K562 (cell line): ENCODE results near the gene DLG4. TPM values are rescaled to one million over a fixed set of nuclear protein-coding genes. Genes with fewer than 3 reads are reported as not detected.
A peak's percentile ranks its signal among the peaks of the same experiment; 100 is the strongest.

Experiments
- BRF1 ChIP-seq: IDR thresholded peaks from 3 replicates; pipeline ENCODE4 v1.6.1; 2011; ENCODE audit warnings: borderline replicate concordance, mild to moderate bottlenecking; ENCODE audit not compliant: insufficient read length; ENCODE audit errors: extremely low read depth
- EZH2 ChIP-seq: IDR thresholded peaks from 2 replicates; pipeline ENCODE4 v1.6.1; 2012; ENCODE audit warnings: low read depth, mild to moderate bottlenecking, inconsistent platforms, low read length, borderline replicate concordance
- MTA2 ChIP-seq: fragments of 450-650 bp; IDR thresholded peaks from 2 replicates; pipeline ENCODE4 v1.6.1; 2016; ENCODE audit warnings: low read depth
- NFRKB ChIP-seq: fragments of 450-650 bp; IDR thresholded peaks from 2 replicates; pipeline ENCODE4 v1.6.1; 2016; ENCODE audit warnings: low read depth
- NONO ChIP-seq, 2 experiments: fragments of 200-400 bp in 1 of 2; fragments of 450-650 bp in 1 of 2; formaldehyde crosslinking in 1 of 2; IDR thresholded peaks; 2 replicates each; pipeline ENCODE4 v1.6.1; 2017; ENCODE audit warnings: low read depth in 2 of 2, mild to moderate bottlenecking in 2 of 2, moderate library complexity in 2 of 2, low read length in 1 of 2
- NR1H2 ChIP-seq: sonication (generic); formaldehyde crosslinking; IDR thresholded peaks from 2 replicates; pipeline ENCODE4 v1.4.0; 2020; ENCODE audit warnings: mild to moderate bottlenecking, missing genetic modification reagents
- RBM39 ChIP-seq: fragments of 200-400 bp; formaldehyde crosslinking; optimal IDR thresholded peaks from 2 replicates; pipeline ENCODE3; 2018; ENCODE audit warnings: low read depth, low read length
- SIN3B ChIP-seq: fragments of 450-650 bp; IDR thresholded peaks from 2 replicates; pipeline ENCODE4 v1.6.1; 2017; ENCODE audit warnings: low read depth, mild to moderate bottlenecking, moderate library complexity
- TEAD4 ChIP-seq, 2 experiments: sonication (generic) in 1 of 2; formaldehyde crosslinking in 1 of 2; IDR thresholded peaks; 2 replicates each; pipeline versions ENCODE4 v1.6.1 to v1.8.0; 2012 to 2022; ENCODE audit warnings: borderline replicate concordance in 1 of 2, inconsistent platforms in 1 of 2, low read length in 1 of 2, mild to moderate bottlenecking in 1 of 2, missing genetic modification reagents in 1 of 2
- ZFX ChIP-seq: sonication (generic); formaldehyde crosslinking; IDR thresholded peaks from 2 replicates; pipeline ENCODE4 v1.8.0; 2022; ENCODE audit warnings: mild to moderate bottlenecking, missing genetic modification reagents, moderate library complexity
- ZNF143 ChIP-seq: sonication (generic); formaldehyde crosslinking; IDR thresholded peaks from 2 replicates; pipeline ENCODE4 v1.9.0; 2022; ENCODE audit warnings: mild to moderate bottlenecking, missing genetic modification reagents
- ZNF175 ChIP-seq: fragments of 200-800 bp; sonication (Bioruptor generic); IDR thresholded peaks from 2 replicates; pipeline ENCODE4 v1.6.1; 2016; ENCODE audit warnings: low read depth, mild to moderate bottlenecking, missing genetic modification characterization, missing compliant biosample characterization
- ZNF785 ChIP-seq: fragments of 250-450 bp; sonication (Bioruptor Pico); IDR thresholded peaks from 2 replicates; pipeline ENCODE4 v1.4.0; 2020; ENCODE audit warnings: mild to moderate bottlenecking
- polyA plus RNA-seq, 8 experiments: library from polyadenylated mRNA; depleted of rRNA in 4 of 8; stranded (reverse) in 5 of 8; unstranded in 3 of 8; fragments of >200 nt; fragmentation: Nextera tagmentation in 2 of 8; fragmentation: Illumina TruSeq in 1 of 8; extraction: Ambion mirVana in 2 of 8; extraction: Trizol in 1 of 8; gene quantifications; 2 replicates each; pipeline versions ENCODE4 v1.2.1 to v1.2.3, GENCODE V29; 2011 to 2014; ENCODE audit warnings: inconsistent platforms in 1 of 8, missing spikeins in 1 of 8
- total RNA-seq, 7 experiments: library from RNA; depleted of rRNA in 6 of 7; stranded (reverse); fragments of >200 nt in 6 of 7; fragmentation: Illumina TruSeq in 2 of 7; extraction: Trizol in 2 of 7; gene quantifications; 2 replicates each; pipeline versions ENCODE4 v1.2.1 to v1.2.3, GENCODE V29; 2011 to 2021; ENCODE audit warnings: low replicate concordance in 1 of 7
- TF ChIP-seq, protein P1 (sequence below), 2 experiments: fragments of 200-800 bp in 1 of 2; sonication (Bioruptor generic) in 1 of 2; sonication (generic) in 1 of 2; formaldehyde crosslinking in 1 of 2; IDR thresholded peaks in 1 of 2; conservative IDR thresholded peaks in 1 of 2; 2 replicates each; pipeline versions ENCODE4 v1.5.0 to v1.6.1; 2016 to 2020; ENCODE audit warnings: missing compliant biosample characterization in 1 of 2, missing genetic modification characterization in 1 of 2, missing genetic modification reagents in 1 of 2

The DLG4 gene
- total and polyA plus RNA-seq, 9 of the 15 experiments (the other 6 are each of a cell fraction or from before 2014, with no cell fraction given), result 0.03 to 12.0 (median 4.1) TPM

- TF ChIP-seq MTA2, result no peak
- TF ChIP-seq, protein P1, sequence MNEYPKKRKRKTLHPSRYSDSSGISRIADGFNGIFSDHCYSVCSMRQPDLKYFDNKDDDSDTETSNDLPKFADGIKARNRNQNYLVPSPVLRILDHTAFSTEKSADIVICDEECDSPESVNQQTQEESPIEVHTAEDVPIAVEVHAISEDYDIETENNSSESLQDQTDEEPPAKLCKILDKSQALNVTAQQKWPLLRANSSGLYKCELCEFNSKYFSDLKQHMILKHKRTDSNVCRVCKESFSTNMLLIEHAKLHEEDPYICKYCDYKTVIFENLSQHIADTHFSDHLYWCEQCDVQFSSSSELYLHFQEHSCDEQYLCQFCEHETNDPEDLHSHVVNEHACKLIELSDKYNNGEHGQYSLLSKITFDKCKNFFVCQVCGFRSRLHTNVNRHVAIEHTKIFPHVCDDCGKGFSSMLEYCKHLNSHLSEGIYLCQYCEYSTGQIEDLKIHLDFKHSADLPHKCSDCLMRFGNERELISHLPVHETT (CRISPR knock-in tag; conservative IDR thresholded peaks at IDR 0.05 in 1 of 2, IDR thresholded peaks at IDR 0.05 in 1 of 2), result 0 out of 4 replicates have a peak, but pooled peaks of 1 of the 2 experiments have one; percentile 53
- no peak for TF ChIP-seq EZH2
- peak; percentile 98 for TF ChIP-seq ZNF143
- no peak for TF ChIP-seq NONO (IDR thresholded peaks at IDR 0.05; ENCODE audit: low read depth in 2 of 2, low read length in 1 of 2)
- no peak for TF ChIP-seq SIN3B
- no peak for TF ChIP-seq TEAD4 (IDR thresholded peaks at IDR 0.05; ENCODE audit: low read length)
- no peak for TF ChIP-seq TEAD4 (CRISPR knock-in tag; IDR thresholded peaks at IDR 0.05; ENCODE audit: borderline replicate concordance)
- TF ChIP-seq NFRKB, result no peak
- no peak for TF ChIP-seq RBM39
- no peak for TF ChIP-seq ZNF785 (CRISPR knock-in tag)
- no peak for TF ChIP-seq BRF1
- peak; percentile 20; the same call in 1 of the 2 replicates for TF ChIP-seq ZFX (CRISPR knock-in tag)
- no peak for TF ChIP-seq ZNF175 (CRISPR knock-in tag)
- no peak for TF ChIP-seq NR1H2 (CRISPR knock-in tag)
These were observed 4.4 kb downstream of the DLG4 start (continued) for GRCh38 chr17:7215136-7215638.
